Hippocampal formation (tissue), 2 donors: ENCODE measurements around the gene POLR3H.

ENCODE experiments used
- DNase-seq, 2 donors: peaks; one replicate each; lab custom pipeline; 2025; lab: John Stamatoyannopoulos, UW

The POLR3H gene

DNA sequence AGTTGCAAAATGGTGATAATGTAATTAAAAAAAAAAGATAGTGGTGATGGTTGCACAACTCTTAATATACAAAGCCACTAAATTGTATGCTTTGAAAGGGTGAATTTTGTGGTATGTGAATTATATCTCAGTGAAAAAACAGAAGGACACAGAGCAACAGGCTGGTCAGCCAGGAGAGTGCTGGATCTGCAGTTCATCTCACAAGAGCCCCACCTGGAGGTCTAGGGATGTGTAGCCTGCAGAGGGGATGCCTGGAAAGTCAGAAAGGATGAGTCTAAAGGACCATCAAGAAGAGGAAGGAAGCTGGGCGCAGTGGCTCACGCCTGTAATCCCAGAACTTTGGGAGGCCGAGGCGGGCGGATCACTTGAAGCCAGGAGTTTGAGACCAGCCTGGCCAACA lies 9.0 kb downstream of the POLR3H start:
- no peak for DNase-seq

DNA sequence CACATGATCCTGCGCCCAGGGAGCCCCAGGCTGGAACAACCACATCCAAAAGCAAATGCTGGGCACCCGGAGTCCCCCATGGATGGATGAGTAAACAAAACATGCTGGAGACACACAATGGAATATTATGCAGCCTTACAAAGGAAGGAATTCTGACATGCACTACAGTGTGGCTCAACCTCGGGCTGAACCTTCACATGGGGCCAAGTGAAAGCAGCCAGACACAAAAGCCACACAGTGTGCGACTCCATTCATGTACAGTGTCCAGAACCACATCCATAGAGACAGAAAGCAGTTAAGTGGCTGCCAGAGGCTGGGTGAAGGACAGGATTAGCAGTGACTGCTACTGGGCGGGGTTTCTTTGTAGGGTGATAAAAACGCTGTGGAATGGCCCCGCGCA lies 10.1 kb downstream of the POLR3H start:
- DNase-seq: no peak

DNA sequence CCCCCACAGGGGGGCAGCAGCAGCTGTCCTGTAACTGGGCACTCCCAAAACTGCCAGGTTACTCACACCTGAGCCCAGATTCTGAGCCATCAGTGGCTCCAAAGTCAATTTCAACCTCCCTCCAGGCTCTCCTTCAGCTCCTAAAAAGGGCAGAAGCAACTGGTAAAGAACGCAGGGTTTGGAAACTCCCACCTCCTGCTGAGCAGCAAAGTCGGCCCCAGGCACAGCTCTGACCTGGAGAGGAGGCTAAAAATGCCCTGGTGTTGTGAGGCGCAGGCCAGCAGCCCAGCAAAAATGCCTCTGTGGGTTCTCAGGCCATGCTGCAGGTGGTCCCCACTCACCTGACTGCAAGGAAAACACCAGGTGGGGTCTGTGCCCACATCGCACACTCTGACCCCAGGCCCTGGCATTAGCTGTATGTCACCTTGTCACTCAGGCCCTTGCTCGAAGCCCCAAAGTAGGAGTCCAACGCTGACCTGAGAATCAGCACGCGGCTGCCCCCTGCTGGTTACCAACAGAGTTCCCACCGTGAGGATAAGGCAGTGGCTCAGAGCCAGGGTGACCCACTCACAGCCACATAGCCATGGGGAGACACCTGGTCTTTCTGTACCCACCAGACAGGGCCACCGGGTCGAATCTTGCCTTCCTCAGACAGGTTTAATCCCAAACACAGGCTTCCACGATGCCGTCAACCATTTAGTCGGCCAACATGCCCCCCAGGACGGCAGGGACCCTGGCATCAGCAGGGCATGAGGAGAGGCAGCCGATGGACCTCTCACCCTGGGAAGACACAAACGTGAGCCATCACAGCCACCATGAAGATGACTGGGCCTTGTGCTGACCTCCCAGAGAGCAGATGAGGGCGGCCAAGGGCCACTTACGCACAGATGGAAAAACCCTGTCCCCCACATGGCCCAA lies 11.1 kb downstream of the POLR3H start:
- DNase-seq: peak; percentile 39 to 44

- DNase-seq: no peak
Observed at GRCh38 chr22:41531715-41532477, 12.4 kb downstream of the POLR3H start.

DNA sequence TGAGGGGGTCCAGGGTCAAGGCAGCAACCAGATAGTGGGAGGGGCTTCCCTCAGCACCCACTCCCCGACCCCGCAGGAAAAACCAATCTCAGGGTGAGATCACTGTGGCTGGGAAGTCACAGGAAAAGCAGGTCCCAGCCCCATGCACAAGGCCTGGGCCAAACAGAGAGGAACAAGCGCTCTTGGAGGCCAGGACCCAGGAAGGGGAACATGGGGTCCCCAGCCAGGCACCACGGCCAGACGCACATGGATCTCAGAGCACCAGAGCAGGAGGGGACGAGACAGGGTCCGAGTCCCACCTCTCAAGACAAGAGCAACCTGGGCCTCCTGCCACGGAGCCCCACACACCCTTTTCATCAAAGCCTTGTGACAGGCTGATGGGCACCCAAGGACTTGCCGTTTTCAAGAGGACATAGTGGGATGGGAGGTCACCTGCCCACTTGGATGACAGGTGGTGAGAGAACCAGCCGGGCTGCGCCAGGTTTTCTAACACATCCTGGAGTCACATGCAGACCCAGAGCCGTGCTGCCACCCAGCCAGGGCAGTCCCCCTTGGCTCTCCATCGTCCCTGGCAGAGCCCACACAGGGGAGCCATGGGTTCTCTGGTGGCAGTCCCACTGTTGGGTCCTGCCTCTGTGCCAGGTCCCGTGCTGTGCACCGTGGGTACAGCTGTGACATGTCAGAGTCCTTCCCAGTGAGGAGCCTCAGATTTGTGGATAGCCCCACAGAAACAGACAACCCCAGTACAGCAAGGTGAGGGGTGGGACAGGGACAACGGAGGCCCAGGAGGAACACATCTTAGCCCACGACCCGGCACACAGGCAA lies 13.2 kb downstream of the POLR3H start:
- DNase-seq: no peak

GRCh38 chr22:41528938-41529561 lies 15.2 kb downstream of the POLR3H start:
- DNase-seq: no peak

DNA sequence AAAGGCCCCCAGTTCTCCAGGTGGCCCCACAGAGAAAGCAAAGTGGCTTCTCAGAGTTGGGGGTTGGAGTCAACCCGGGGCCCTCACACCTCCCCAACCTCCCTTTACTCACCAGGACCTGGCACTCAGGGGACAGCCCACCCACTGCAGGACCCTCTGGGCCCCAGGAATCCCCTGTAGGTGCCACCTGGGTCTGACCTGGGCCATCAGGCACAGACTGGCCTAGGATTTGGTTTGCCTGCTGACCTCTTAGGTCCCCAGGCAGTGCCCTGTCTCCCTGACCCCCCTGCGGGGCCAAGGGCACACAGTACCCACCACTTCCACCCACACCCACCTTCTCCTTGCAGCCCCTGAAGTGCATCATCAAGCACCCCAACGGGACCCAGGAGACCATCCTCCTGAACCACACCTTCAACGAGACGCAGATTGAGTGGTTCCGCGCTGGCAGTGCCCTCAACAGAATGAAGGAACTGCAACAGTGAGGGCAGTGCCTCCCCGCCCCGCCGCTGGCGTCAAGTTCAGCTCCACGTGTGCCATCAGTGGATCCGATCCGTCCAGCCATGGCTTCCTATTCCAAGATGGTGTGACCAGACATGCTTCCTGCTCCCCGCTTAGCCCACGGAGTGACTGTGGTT lies 16.0 kb downstream of the POLR3H start:
- no peak for DNase-seq

- DNase-seq: peak; percentile 23 to 47
Observed at GRCh38 chr22:41526830-41527799, 17.2 kb downstream of the POLR3H start.

GRCh38 chr22:41526226-41526829 lies 17.9 kb downstream of the POLR3H start:
- DNase-seq: no peak

- DNase-seq: no peak
Observed at GRCh38 chr22:41525450-41526225, 18.6 kb downstream of the POLR3H start.

GRCh38 chr22:41524809-41525449 lies 19.3 kb downstream of the POLR3H start:
- no peak for DNase-seq

GRCh38 chr22:41524251-41524661 lies 20.0 kb downstream of the POLR3H start:
- DNase-seq: no peak

DNA sequence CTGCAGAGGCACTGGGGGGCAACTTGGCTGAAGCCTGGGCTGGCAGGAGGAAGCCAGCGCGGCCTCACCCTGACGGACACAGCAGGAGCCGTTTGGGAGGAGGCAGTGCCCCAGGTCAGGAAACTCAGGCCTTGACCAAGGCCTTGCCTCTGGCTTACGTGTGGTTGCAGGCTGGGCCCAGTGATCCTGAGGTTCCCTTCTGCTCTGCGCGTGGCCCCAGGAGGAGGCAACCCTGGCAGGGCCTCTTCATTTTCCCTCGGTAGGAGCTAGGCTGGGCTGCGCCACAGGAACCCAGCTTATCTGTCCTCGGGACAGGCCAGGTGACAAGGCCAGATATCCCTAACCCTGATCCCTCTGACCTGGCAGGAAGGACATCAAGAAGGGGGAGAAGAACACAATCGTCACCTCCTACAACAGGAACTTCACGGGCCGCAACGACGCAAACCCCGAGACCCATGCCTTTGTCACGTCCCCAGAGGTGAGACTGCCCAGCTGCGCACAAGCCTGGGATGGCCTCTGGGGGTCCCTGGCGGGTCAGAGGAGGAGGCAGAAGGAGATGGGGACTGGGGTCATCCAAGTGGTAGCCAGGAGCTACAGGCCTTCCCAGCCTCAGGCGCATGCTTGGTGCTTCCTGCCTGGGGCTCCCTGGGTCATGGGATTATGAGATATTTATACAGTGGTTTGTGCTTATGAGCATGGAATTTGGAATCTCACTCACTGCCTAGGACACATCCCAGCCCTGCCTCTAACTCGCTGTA lies 20.6 kb downstream of the POLR3H start:
- no peak for DNase-seq

DNA sequence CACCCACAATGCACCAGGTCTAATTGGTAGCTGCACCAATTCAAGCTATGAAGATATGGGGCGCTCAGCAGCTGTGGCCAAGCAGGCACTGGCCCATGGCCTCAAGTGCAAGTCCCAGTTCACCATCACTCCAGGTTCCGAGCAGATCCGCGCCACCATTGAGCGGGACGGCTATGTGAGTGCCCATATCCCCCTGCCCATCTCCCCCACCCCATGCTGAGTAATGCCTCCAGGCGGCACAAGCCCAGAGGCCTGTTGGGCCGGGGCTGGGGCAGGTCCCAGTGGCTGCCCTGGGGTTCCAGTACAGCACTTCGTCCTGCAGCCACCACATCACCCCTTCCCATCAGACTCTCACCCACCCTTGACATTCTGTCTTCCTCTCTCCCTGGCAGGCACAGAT lies 21.5 kb downstream of the POLR3H start:
- no peak for DNase-seq

GRCh38 chr22:41521126-41521525 lies 23.1 kb downstream of the POLR3H start:
- DNase-seq: no peak

GRCh38 chr22:41518048-41518347 lies 26.3 kb downstream of the POLR3H start:
- DNase-seq: no peak

GRCh38 chr22:41517172-41518047 lies 26.9 kb downstream of the POLR3H start:
- DNase-seq: peak; percentile 72 to 76
